Fibroblast of upper back skin (primary cell): Measurements from ENCODE around the gene PEMT.
"Not testable (repeated sequence)": the region's sequence is repeated elsewhere in the genome, so short reads cannot be mapped to it uniquely, and the experiment has no call there.

Experiments used
- DNase-seq: peaks from one replicate; pipeline ENCODE4 v3.0.0-alpha.2; 2013

PEMT gene

GRCh38 chr17:17476865-17477467, 114.5 kb downstream of the PEMT start, which contains the start of gene MED9:
TSS of gene MED9 (plus strand) at chr17:17477000. CDS start at chr17:17477042, 42 bp downstream.
- peak; percentile 89 for DNase-seq

GRCh38 chr17:17474341-17474740, 117.2 kb downstream of the PEMT start:
- no peak for DNase-seq

GRCh38 chr17:17472333-17472920, 119.1 kb downstream of the PEMT start:
- no peak for DNase-seq

- no peak for DNase-seq
Observed at GRCh38 chr17:17469996-17470395, 121.5 kb downstream of the PEMT start.

GRCh38 chr17:17469358-17469757, 122.2 kb downstream of the PEMT start:
- no peak for DNase-seq

GRCh38 chr17:17468217-17469010, 123.1 kb downstream of the PEMT start:
- DNase-seq: no peak

- DNase-seq: no peak
Observed at GRCh38 chr17:17467720-17468119, 123.8 kb downstream of the PEMT start.

GRCh38 chr17:17467016-17467415, 124.5 kb downstream of the PEMT start:
- DNase-seq: no peak

GRCh38 chr17:17466511-17466910, 125.0 kb downstream of the PEMT start:
- DNase-seq: no peak

GRCh38 chr17:17465878-17466277, 125.6 kb downstream of the PEMT start:
- not testable (repeated sequence) for DNase-seq

GRCh38 chr17:17463821-17464220, 127.7 kb downstream of the PEMT start:
- DNase-seq: no peak

GRCh38 chr17:17462048-17462824, 129.3 kb downstream of the PEMT start:
- no peak for DNase-seq

GRCh38 chr17:17460038-17460437, 131.5 kb downstream of the PEMT start:
- DNase-seq: no peak

GRCh38 chr17:17457680-17458079, 133.8 kb downstream of the PEMT start:
- no peak for DNase-seq

- DNase-seq: no peak
Observed at GRCh38 chr17:17456251-17456650, 135.3 kb downstream of the PEMT start.
